B cell (primary cell): ENCODE data around the gene CACNG6. TPM values are rescaled to one million over a fixed set of nuclear protein-coding genes. Genes with fewer than 3 reads are reported as not detected.

Experiments used
- ATAC-seq: fragments of 200-7000 bp; cut with Tn5 transposase; one replicate; pipeline ENCODE4 v1.10.0; 2021; ENCODE audit warnings: low read depth, mild to moderate bottlenecking, moderate number of reproducible peaks, moderate library complexity
- CTCF ChIA-PET: fragments of 350-600 bp; sonication (Branson Sonifier 250); formaldehyde crosslinking; loops from one replicate; lab custom pipeline; 2021; ENCODE audit warnings: antibody characterized with exemption, inconsistent platforms; lab: Charles Lee
- POLR2A ChIA-PET: fragments of 350-600 bp; sonication (Branson Sonifier 250); formaldehyde crosslinking; loops from one replicate; lab custom pipeline; 2021; ENCODE audit warnings: antibody characterized with exemption; lab: Charles Lee
- DNase-seq: peaks from one replicate; pipeline ENCODE4 v3.0.0; 2013
- H2AFZ ChIP-seq: 2 replicates; pipeline ENCODE4 v1.6.1; 2012; ENCODE audit warnings: mild to moderate bottlenecking, low read depth, low read length; ENCODE audit not compliant: insufficient read depth, poor library complexity, severe bottlenecking
- H3K27ac ChIP-seq, 2 donors: 1 replicate in 1 of 2; 2 replicates in 1 of 2; pipeline ENCODE4 v1.5.1; 2012 to 2013; ENCODE audit warnings: low read length in 2 of 2, mild to moderate bottlenecking in 2 of 2, moderate library complexity in 1 of 2
- H3K27me3 ChIP-seq, 4 experiments: fragments of 200-600 bp in 1 of 4; sonication (generic) in 1 of 4; replicated peaks in 1 of 4; 1 replicate in 2 of 4; 2 replicates in 2 of 4; pipeline versions ENCODE4 v1.6.1 to v1.7.0; 2013 to 2016; ENCODE audit warnings: low read length in 3 of 4, mild to moderate bottlenecking in 2 of 4, mixed read lengths in 1 of 4, moderate library complexity in 1 of 4; ENCODE audit not compliant: insufficient read depth in 4 of 4, control insufficient read depth in 3 of 4; ENCODE audit errors: control extremely low read depth in 1 of 4
- H3K36me3 ChIP-seq, 2 experiments: replicated peaks in 1 of 2; 1 replicate in 1 of 2; 2 replicates in 1 of 2; pipeline versions ENCODE4 v1.6.1 to v1.7.1; 2013; ENCODE audit warnings: low read length in 1 of 2; ENCODE audit not compliant: insufficient read depth in 2 of 2, control insufficient read depth in 1 of 2; ENCODE audit errors: control extremely low read depth in 1 of 2, extremely low read depth in 1 of 2
- H3K4me1 ChIP-seq, 2 donors: fragments of 200-600 bp in 1 of 2; sonication (generic) in 1 of 2; 1 replicate in 1 of 2; 2 replicates in 1 of 2; pipeline versions ENCODE4 v1.5.1 to v1.6.1; 2013 to 2017; ENCODE audit warnings: low read length in 2 of 2; ENCODE audit not compliant: control insufficient read depth in 2 of 2, insufficient read depth in 2 of 2
- H3K4me2 ChIP-seq: replicated peaks from 2 replicates; pipeline ENCODE3; 2012; ENCODE audit warnings: mild to moderate bottlenecking, low read depth, low read length; ENCODE audit not compliant: poor library complexity, severe bottlenecking
- H3K4me3 ChIP-seq, 5 experiments: fragments of 200-600 bp in 1 of 5; sonication (generic) in 1 of 5; 1 replicate in 3 of 5; 2 replicates in 2 of 5; pipeline versions ENCODE4 v1.5.1 to v1.7.0; 2011 to 2016; ENCODE audit warnings: low read length in 4 of 5, mild to moderate bottlenecking in 4 of 5, low read depth in 2 of 5, control low read depth in 1 of 5, moderate library complexity in 1 of 5; ENCODE audit not compliant: insufficient read depth in 1 of 5; ENCODE audit errors: control extremely low read depth in 1 of 5, extremely low read depth in 1 of 5
- H3K79me2 ChIP-seq: fragments of 200-600 bp; sonication (generic); one replicate; pipeline ENCODE4 v1.6.0; 2016; ENCODE audit warnings: low read length; ENCODE audit not compliant: control insufficient read depth, insufficient read depth
- H3K9ac ChIP-seq: fragments of 200-600 bp; sonication (generic); 2 replicates; pipeline ENCODE4 v1.6.1; 2017; ENCODE audit warnings: mild to moderate bottlenecking, low read length, moderate library complexity
- H3K9me3 ChIP-seq, 3 donors: one replicate each; pipeline versions ENCODE4 v1.6.1 to v1.7.1; 2013; ENCODE audit warnings: low read length in 2 of 3; ENCODE audit not compliant: control insufficient read depth in 2 of 3, insufficient read depth in 1 of 3; ENCODE audit errors: control extremely low read depth in 1 of 3
- H4K20me1 ChIP-seq: 2 replicates; pipeline ENCODE4 v1.6.0; 2012; ENCODE audit warnings: mild to moderate bottlenecking, low read length; ENCODE audit not compliant: insufficient read depth, control insufficient read depth, poor library complexity, severe bottlenecking
- H3K27ac Mint-ChIP-seq: one replicate; pipeline ENCODE4 v1.8.0; 2021; ENCODE audit warnings: mixed read lengths
- H3K27me3 Mint-ChIP-seq: one replicate; pipeline ENCODE4 v1.8.0; 2021; ENCODE audit warnings: mixed read lengths
- H3K4me1 Mint-ChIP-seq: one replicate; pipeline ENCODE4 v1.8.0; 2021; ENCODE audit warnings: mixed read lengths
- H3K4me3 Mint-ChIP-seq: one replicate; pipeline ENCODE4 v1.8.0; 2021; ENCODE audit warnings: mixed read lengths
- H3K9me3 Mint-ChIP-seq: one replicate; pipeline ENCODE4 v1.8.0; 2022; ENCODE audit warnings: mixed read lengths; ENCODE audit not compliant: insufficient read depth
- CTCF ChIP-seq: fragments of 200-600 bp; IDR thresholded peaks from one replicate; pipeline ENCODE4 v1.8.0; 2022; ENCODE audit warnings: antibody characterized with exemption, mild to moderate bottlenecking
- EZH2 ChIP-seq: IDR thresholded peaks from 2 replicates; pipeline ENCODE4 v1.6.1; 2012; ENCODE audit warnings: borderline replicate concordance, low read depth, mild to moderate bottlenecking, moderate library complexity, low read length; ENCODE audit not compliant: insufficient read depth, poor library complexity, severe bottlenecking
- WGBS: methylation state at CpG from one replicate; pipeline ENCODE4 v1.1.5; 2013; ENCODE audit warnings: missing lambda C conversion rate; ENCODE audit not compliant: insufficient coverage; 5-methylcytosine and 5-hydroxymethylcytosine counted together
- intact Hi-C: fragments of 100-400 bp; cut with micrococcal nuclease; formaldehyde crosslinking; loops from one replicate; pipeline ENCODE4 v1.10.0; 2022
- polyA plus RNA-seq: library from polyadenylated mRNA; depleted of rRNA; stranded (reverse); fragments of >200 nt; gene quantifications from 2 replicates; pipeline ENCODE4 v1.2.3, GENCODE V29; 2012
- total RNA-seq, 2 donors: library from RNA; stranded (reverse); fragments of 120-200 nt in 1 of 2; gene quantifications; 1 replicate in 1 of 2; 2 replicates in 1 of 2; pipeline versions ENCODE4 v1.2.3 to v1.2.4, GENCODE V29; 2013 to 2022

CACNG6 gene
- total and polyA plus RNA-seq, 2 donors (not counting 1 experiment from before 2014, with no cell fraction given): not detected

GRCh38 chr19:54023191-54023590 lies 31.8 kb downstream of the CACNG6 start:
- H3K27ac Mint-ChIP-seq: no peak overlapping the region
- peaks cover 0 to 10% (median 1%) of the 10 kb centered on the region in 4 experiments for H3K27me3 ChIP-seq
- ChIA-PET POLR2A (no interaction called here), CTCF (interaction anchor here (0.6 to 4.3 kb wide), 14 partner anchors 9 to 598 kb away, joined by 3 to 46 read pairs (median 4); no protein-coding TSS in a partner anchor)
- intact Hi-C loops: loop anchor here (10.0 kb wide), 1 partner anchor 828 kb away; the partner anchor contains the start of gene ZNF665
- peaks cover 3% of the 10 kb centered on the region for H3K4me1 Mint-ChIP-seq
- DNase-seq (no peak), ATAC-seq (no peak)
- H3K4me1 ChIP-seq: peaks cover 0 to 5% of the 10 kb centered on the region in 2 donors
- H2AFZ ChIP-seq: no peak overlapping the region
- H3K9me3 ChIP-seq: peaks cover 0 to 13% (median 0%) of the 10 kb centered on the region in 3 donors
- H3K4me2 ChIP-seq: no peak overlapping the region
- H3K27me3 Mint-ChIP-seq: peaks cover 21% of the 10 kb centered on the region
- H3K36me3 ChIP-seq: no peaks in the 10 kb centered on the region
- H3K4me3 Mint-ChIP-seq: no peak overlapping the region
- H4K20me1 ChIP-seq: no peaks in the 10 kb centered on the region
- H3K9me3 Mint-ChIP-seq: no peaks in the 10 kb centered on the region
- H3K79me2 ChIP-seq: no peaks in the 10 kb centered on the region
- H3K4me3 ChIP-seq: no peak overlapping the region
- TF ChIP-seq CTCF (no peak), EZH2 (no peak)
- no peak overlapping the region for H3K27ac ChIP-seq
- no peak overlapping the region for H3K9ac ChIP-seq
- WGBS: no CpG with 5 or more reads among the region's 3 CpGs

GRCh38 chr19:54024660-54025059 lies 33.2 kb downstream of the CACNG6 start:
- TF ChIP-seq EZH2: no peak
- no peak for TF ChIP-seq CTCF
- Histone ChIP-seq H3K4me1 (peaks cover 0 to 5% of the 10 kb centered on the region in 2 donors), H3K27me3 (peaks cover 0 to 10% (median 1%) of the 10 kb centered on the region in 4 experiments), H2AFZ (no peak overlapping the region), H3K4me3 (no peak overlapping the region), H3K9me3 (peaks cover 0 to 13% (median 0%) of the 10 kb centered on the region in 3 donors), H3K9ac (no peak overlapping the region), H4K20me1 (no peaks in the 10 kb centered on the region), H3K36me3 (no peaks in the 10 kb centered on the region), H3K4me2 (no peak overlapping the region), H3K27ac (no peak overlapping the region), H3K79me2 (no peaks in the 10 kb centered on the region)
- CTCF ChIA-PET: interaction anchor here (0.6 to 4.3 kb wide), 11 partner anchors 11 to 829 kb away, joined by 3 to 46 read pairs (median 3); no protein-coding TSS in a partner anchor
- Mint-ChIP-seq H3K4me1 (peaks cover 3% of the 10 kb centered on the region), H3K9me3 (no peaks in the 10 kb centered on the region), H3K27ac (no peak overlapping the region), H3K27me3 (peaks cover 27% of the 10 kb centered on the region), H3K4me3 (no peak overlapping the region)
- DNase-seq: no peak
- 95% methylated on average over 8 of the region's 9 CpGs for WGBS
- intact Hi-C loops: loop anchor here (2.0 to 10.0 kb wide), 2 partner anchors 252 to 830 kb away; partner anchors contain the start of gene ZNF665
- POLR2A ChIA-PET: no interaction called here
- no peak for ATAC-seq
